T-helper 1 cell (primary cell): ENCODE measurements around the gene ST8SIA1.

Source experiments
- DNase-seq, 5 donors: peaks; one replicate each; pipeline ENCODE4 v3.0.0-alpha.2; 2012 to 2020

Gene ST8SIA1

GRCh38 chr12:22231078-22231477, 103.4 kb downstream of the ST8SIA1 start:
- no peak for DNase-seq

- no peak for DNase-seq
Observed at GRCh38 chr12:22230280-22230794, 104.2 kb downstream of the ST8SIA1 start.

- DNase-seq, result no peak
Observed at GRCh38 chr12:22229652-22230279, 104.7 kb downstream of the ST8SIA1 start.

GRCh38 chr12:22228022-22228875, 106.3 kb downstream of the ST8SIA1 start:
- no peak for DNase-seq

GRCh38 chr12:22223356-22223755, 111.2 kb downstream of the ST8SIA1 start:
- DNase-seq, result no peak

GRCh38 chr12:22217556-22217955, 117.0 kb downstream of the ST8SIA1 start:
- DNase-seq, result no peak

GRCh38 chr12:22215467-22216253, 118.8 kb downstream of the ST8SIA1 start:
- no peak for DNase-seq

GRCh38 chr12:22211128-22211527, 123.4 kb downstream of the ST8SIA1 start:
- DNase-seq, result no peak

- no peak for DNase-seq
Observed at GRCh38 chr12:22209422-22209821, 125.1 kb downstream of the ST8SIA1 start.

- no peak for DNase-seq
Observed at GRCh38 chr12:22206111-22206728, 128.3 kb downstream of the ST8SIA1 start.

GRCh38 chr12:22204391-22204790, 130.1 kb downstream of the ST8SIA1 start:
- no peak for DNase-seq

- no peak for DNase-seq
Observed at GRCh38 chr12:22202847-22203246, 131.7 kb downstream of the ST8SIA1 start.

GRCh38 chr12:22201101-22201500, 133.4 kb downstream of the ST8SIA1 start:
- no peak for DNase-seq

- no peak for DNase-seq
Observed at GRCh38 chr12:22196236-22196635, 138.3 kb downstream of the ST8SIA1 start.

GRCh38 chr12:22190969-22191368, 143.5 kb downstream of the ST8SIA1 start:
- no peak for DNase-seq

GRCh38 chr12:22188431-22188830, 146.1 kb downstream of the ST8SIA1 start:
- DNase-seq, result no peak

GRCh38 chr12:22180705-22181104, 153.8 kb downstream of the ST8SIA1 start:
- DNase-seq, result no peak

- DNase-seq, result no peak
Observed at GRCh38 chr12:22173177-22173576, 161.3 kb downstream of the ST8SIA1 start.

GRCh38 chr12:22172501-22172900, 162.0 kb downstream of the ST8SIA1 start:
- DNase-seq, result no peak

GRCh38 chr12:22169376-22169775, 165.1 kb downstream of the ST8SIA1 start:
- DNase-seq, result no peak

GRCh38 chr12:22164139-22164538, 170.4 kb downstream of the ST8SIA1 start:
- DNase-seq, result peak in 1 of 5 donors; percentile 19

GRCh38 chr12:22163594-22163993, 170.9 kb downstream of the ST8SIA1 start:
- DNase-seq, result peak in 1 of 5 donors; percentile 4
